CD8-positive, alpha-beta memory T cell (primary cell): ENCODE data around the gene CLK4. TPM values are rescaled to one million over a fixed set of nuclear protein-coding genes. Genes with fewer than 3 reads are reported as not detected.
A peak's percentile ranks its signal among the peaks of the same experiment; 100 is the strongest.
"Not testable (repeated sequence)": the region's sequence is repeated elsewhere in the genome, so short reads cannot be mapped to it uniquely, and the experiment has no call there.

Experiments
- CTCF ChIA-PET: fragments of 350-600 bp; sonication (Branson Sonifier 250); formaldehyde crosslinking; loops from one replicate; lab custom pipeline; 2021; ENCODE audit warnings: antibody characterized with exemption; lab: Charles Lee
- POLR2A ChIA-PET: fragments of 350-600 bp; sonication (Branson Sonifier 250); formaldehyde crosslinking; loops from one replicate; lab custom pipeline; 2021; ENCODE audit warnings: antibody characterized with exemption; lab: Charles Lee
- DNase-seq, 5 donors: peaks; one replicate each; pipeline versions ENCODE4 v3.0.0 to v3.0.0-alpha.2; 2020 to 2022; ENCODE audit warnings: mixed read lengths in 1 of 5
- H3K27ac ChIP-seq: one replicate; pipeline ENCODE4 v1.7.0; 2013; ENCODE audit warnings: low read depth, mild to moderate bottlenecking, low read length, moderate library complexity
- H3K27me3 ChIP-seq: 2 replicates; pipeline ENCODE4 v1.7.0; 2013; ENCODE audit warnings: low read length, mild to moderate bottlenecking; ENCODE audit not compliant: insufficient read depth, poor library complexity, severe bottlenecking
- H3K36me3 ChIP-seq: 2 replicates; pipeline ENCODE4 v1.7.0; 2013; ENCODE audit warnings: mild to moderate bottlenecking, low read length, moderate library complexity; ENCODE audit not compliant: insufficient read depth
- H3K4me1 ChIP-seq: 2 replicates; pipeline ENCODE4 v1.7.0; 2013; ENCODE audit warnings: mild to moderate bottlenecking, low read length, moderate library complexity; ENCODE audit not compliant: insufficient read depth
- H3K4me3 ChIP-seq: 2 replicates; pipeline ENCODE4 v1.7.0; 2013; ENCODE audit warnings: mild to moderate bottlenecking, low read length
- H3K9me3 ChIP-seq: 2 replicates; pipeline ENCODE4 v1.7.0; 2013; ENCODE audit warnings: mild to moderate bottlenecking, low read length
- H3K27ac Mint-ChIP-seq, 8 donors: one replicate each; pipeline ENCODE4 v1.8.0; 2020 to 2021; ENCODE audit warnings: mixed read lengths in 8 of 8, mild to moderate bottlenecking in 6 of 8, inconsistent platforms in 3 of 8, moderate library complexity in 3 of 8
- H3K27me3 Mint-ChIP-seq, 2 donors: one replicate each; pipeline ENCODE4 v1.8.0; 2020 to 2021; ENCODE audit warnings: mixed read lengths in 2 of 2, mild to moderate bottlenecking in 1 of 2, moderate library complexity in 1 of 2
- H3K36me3 Mint-ChIP-seq, 3 donors: one replicate each; pipeline ENCODE4 v1.8.0; 2020 to 2021; ENCODE audit warnings: mixed read lengths in 3 of 3, inconsistent platforms in 1 of 3, mild to moderate bottlenecking in 1 of 3
- H3K4me1 Mint-ChIP-seq, 3 donors: one replicate each; pipeline ENCODE4 v1.8.0; 2020 to 2021; ENCODE audit warnings: mixed read lengths in 3 of 3, inconsistent platforms in 1 of 3, mild to moderate bottlenecking in 1 of 3
- H3K4me3 Mint-ChIP-seq, 7 donors: one replicate each; pipeline ENCODE4 v1.8.0; 2020 to 2021; ENCODE audit warnings: mixed read lengths in 7 of 7, mild to moderate bottlenecking in 6 of 7, moderate library complexity in 4 of 7, inconsistent platforms in 2 of 7
- H3K9me3 Mint-ChIP-seq, 5 donors: one replicate each; pipeline ENCODE4 v1.8.0; 2020 to 2022; ENCODE audit warnings: mixed read lengths in 5 of 5, mild to moderate bottlenecking in 3 of 5, moderate library complexity in 2 of 5, inconsistent platforms in 1 of 5
- polyA plus RNA-seq: library from polyadenylated mRNA; unstranded; fragments of 300-500 nt; fragmentation: Illumina TruSeq; gene quantifications from one replicate; pipeline ENCODE4 v1.2.3, GENCODE V29; 2021
- total RNA-seq, 2 experiments: library from RNA; stranded (reverse); gene quantifications; one replicate each; pipeline ENCODE4 v1.2.3, GENCODE V29; 2021

The CLK4 gene
- total and polyA plus RNA-seq, 3 experiments from 2014 or later: 16.3 to 29.2 (median 27.4) TPM

DNA sequence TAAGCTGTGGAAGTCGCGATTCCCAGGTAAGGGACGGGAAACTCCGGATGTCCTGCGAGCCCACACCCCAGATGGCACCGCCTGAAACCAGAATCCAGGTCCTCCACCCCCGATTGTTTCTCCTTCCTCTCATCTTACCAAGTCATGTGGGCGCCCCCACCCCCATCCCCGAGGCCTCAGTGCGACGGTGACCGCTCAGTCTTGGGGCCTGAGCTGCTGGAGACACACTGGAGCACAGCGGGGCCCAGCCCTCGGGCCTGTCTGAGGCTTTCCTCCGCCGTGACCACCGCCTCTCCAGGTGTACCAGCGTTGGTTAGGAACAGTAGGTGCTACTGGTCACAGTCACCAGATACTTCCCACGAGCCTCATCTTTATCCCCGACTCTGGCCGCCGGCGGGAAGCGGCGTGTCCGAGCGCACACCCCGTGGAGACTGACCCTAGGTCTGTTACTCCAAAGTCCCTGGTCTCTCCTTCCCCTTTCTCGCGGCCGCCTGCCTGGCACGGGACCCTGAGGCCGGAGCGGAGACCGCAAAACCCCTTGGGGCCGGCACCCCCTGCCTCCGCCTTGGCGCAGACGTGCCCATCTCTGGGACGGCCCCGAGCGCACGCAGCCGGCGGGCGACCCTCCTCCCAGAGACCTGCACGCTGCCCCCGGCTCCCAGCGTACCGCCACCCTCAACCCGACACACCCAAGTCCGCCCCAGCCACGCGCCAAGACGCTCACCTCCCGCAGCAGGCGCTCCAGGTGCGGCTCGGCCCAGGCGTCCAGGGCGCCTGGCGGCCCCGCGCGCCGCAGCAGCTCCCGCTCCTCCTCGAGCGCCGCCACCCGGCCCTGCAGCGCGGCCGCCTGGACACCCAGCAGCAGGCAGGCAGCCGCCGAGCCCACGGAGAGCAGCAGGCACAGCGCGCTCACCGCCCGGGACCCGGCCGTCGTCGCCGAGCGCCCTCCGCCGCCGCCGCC, 37.4 kb downstream of the CLK4 start:
- POLR2A ChIA-PET: no interaction called here
- Histone ChIP-seq H3K27ac (no peak overlapping the region), H3K36me3 (no peaks in the 10 kb centered on the region), H3K27me3 (peaks cover 39% of the 10 kb centered on the region), H3K4me1 (peaks cover 5% of the 10 kb centered on the region), H3K4me3 (no peak overlapping the region), H3K9me3 (peaks cover 4% of the 10 kb centered on the region)
- no peak overlapping the region for H3K27ac Mint-ChIP-seq
- H3K4me3 Mint-ChIP-seq: peak overlapping the region in 6 of 7 donors; percentile 18 to 79 (median 58)
- peaks cover 0 to 12% (median 2%) of the 10 kb centered on the region in 3 donors for H3K36me3 Mint-ChIP-seq
- peak in 1 of 5 donors; percentile 5 for DNase-seq
- peaks cover 36 to 57% of the 10 kb centered on the region in 2 donors for H3K27me3 Mint-ChIP-seq
- peaks cover 5 to 16% (median 13%) of the 10 kb centered on the region in 3 donors for H3K4me1 Mint-ChIP-seq
- CTCF ChIA-PET: interaction anchor here (1.1 kb wide), 1 partner anchor 338 kb away, joined by 3 read pairs; no protein-coding TSS in a partner anchor
- H3K9me3 Mint-ChIP-seq: peaks cover 2 to 12% (median 7%) of the 10 kb centered on the region in 5 donors

DNA sequence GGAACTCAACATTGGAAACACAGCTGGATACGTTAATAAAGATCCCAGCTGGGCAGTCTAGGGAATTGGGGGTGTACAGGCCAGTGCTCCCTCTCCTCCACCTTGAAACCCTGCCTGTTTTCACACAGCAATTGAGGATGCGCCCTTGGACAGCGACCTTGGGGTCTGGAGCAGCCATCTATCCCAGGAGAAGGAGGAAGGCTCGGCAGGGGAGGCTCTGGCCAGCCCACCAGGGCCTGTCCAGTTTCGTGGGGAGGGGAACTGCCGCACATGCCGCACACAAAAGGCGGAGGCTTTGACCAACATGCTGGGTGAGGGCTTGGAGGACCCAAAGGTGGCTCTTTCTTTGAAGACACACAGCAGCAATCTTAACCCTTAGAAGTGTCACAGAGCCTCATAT, 38.1 kb downstream of the CLK4 start:
- Mint-ChIP-seq H3K36me3 (peaks cover 0 to 5% (median 0%) of the 10 kb centered on the region in 3 donors), H3K27ac (no peak overlapping the region), H3K27me3 (peaks cover 36 to 60% of the 10 kb centered on the region in 2 donors), H3K4me1 (peaks cover 5 to 16% (median 13%) of the 10 kb centered on the region in 3 donors), H3K4me3 (peak overlapping the region; percentile 18 to 79 (median 63)), H3K9me3 (peaks cover 0 to 6% (median 2%) of the 10 kb centered on the region in 5 donors)
- Histone ChIP-seq H3K36me3 (no peaks in the 10 kb centered on the region), H3K27me3 (peaks cover 39% of the 10 kb centered on the region), H3K9me3 (no peaks in the 10 kb centered on the region), H3K4me3 (no peak overlapping the region), H3K4me1 (peaks cover 5% of the 10 kb centered on the region), H3K27ac (no peak overlapping the region)
- POLR2A ChIA-PET: no interaction called here
- no peak for DNase-seq
- CTCF ChIA-PET: no interaction called here

DNA sequence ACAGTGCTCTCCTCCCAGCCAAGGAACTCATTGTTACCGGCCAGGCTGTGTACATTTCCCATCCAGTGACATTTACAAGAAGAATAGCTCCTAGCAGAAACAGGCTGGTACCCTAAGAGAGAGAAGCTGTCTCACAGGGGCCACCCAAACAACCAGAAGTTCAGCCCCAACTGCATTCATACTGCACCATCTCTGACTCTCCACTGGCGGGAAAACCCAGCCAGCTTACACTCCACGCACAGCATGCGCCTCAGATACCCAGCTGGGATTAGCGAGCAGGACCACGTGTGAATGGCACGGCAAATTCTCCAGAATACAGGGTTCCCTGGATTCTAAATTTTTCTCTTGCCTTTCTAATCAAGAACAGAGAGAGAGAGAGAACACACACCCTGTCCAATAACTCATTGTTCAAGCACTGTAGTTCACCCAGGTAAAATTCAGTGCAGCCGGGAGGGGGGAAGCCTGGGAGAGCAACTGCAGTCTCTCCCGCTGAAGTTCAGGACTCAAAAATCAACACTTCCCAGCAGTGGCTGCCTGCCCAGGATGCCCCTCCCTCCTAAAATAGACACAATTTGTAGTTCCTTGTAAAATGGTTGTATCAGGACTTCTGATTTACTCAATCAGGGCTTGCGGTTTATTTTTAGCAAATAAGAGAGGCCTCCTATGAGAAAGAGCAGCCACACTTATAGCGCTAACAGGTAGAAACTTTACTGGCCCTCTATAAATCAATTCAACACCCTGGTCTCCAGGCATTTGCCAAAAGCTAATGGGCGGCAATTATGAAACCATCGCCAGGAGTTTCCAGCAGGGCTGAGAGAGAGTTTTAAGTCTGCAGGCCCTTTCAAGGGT, 38.9 kb downstream of the CLK4 start:
- H3K27ac Mint-ChIP-seq: no peak overlapping the region
- H3K9me3 Mint-ChIP-seq: peaks cover 0 to under 1% (median under 1%) of the 10 kb centered on the region in 5 donors
- peaks cover 39 to 64% of the 10 kb centered on the region in 2 donors for H3K27me3 Mint-ChIP-seq
- peaks cover 39% of the 10 kb centered on the region for H3K27me3 ChIP-seq
- H3K36me3 Mint-ChIP-seq: peaks cover 0 to under 1% (median 0%) of the 10 kb centered on the region in 3 donors
- CTCF ChIA-PET: no interaction called here
- POLR2A ChIA-PET: no interaction called here
- H3K4me1 Mint-ChIP-seq: peaks cover 5 to 16% (median 13%) of the 10 kb centered on the region in 3 donors
- no peak overlapping the region for H3K4me3 ChIP-seq
- no peaks in the 10 kb centered on the region for H3K36me3 ChIP-seq
- peaks cover 5% of the 10 kb centered on the region for H3K4me1 ChIP-seq
- H3K27ac ChIP-seq: no peak overlapping the region
- DNase-seq: no peak
- peak overlapping the region; percentile 21 to 69 (median 47) for H3K4me3 Mint-ChIP-seq
- no peaks in the 10 kb centered on the region for H3K9me3 ChIP-seq

DNA sequence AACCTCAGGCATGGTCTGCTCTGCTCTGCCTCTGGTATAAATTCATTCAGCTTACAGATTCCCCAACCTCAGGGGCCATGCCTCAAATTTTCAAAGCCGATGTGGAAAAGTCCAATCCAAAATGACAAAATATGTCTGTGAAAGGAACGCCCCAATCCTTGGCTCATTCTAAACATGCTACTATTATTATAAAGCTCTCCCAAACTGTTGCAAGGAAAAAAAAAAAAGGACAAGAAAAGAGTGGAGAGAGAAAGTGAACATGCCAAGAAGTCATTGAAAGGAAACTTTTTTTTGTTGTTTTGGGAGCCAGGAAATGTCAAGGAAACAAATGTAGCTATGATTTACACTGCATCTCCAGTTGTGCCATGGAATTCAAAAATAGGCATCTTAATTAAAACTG, 40.5 kb downstream of the CLK4 start:
- Histone ChIP-seq H3K9me3 (no peaks in the 10 kb centered on the region), H3K36me3 (no peaks in the 10 kb centered on the region), H3K4me1 (peaks cover 5% of the 10 kb centered on the region), H3K27me3 (peaks cover 39% of the 10 kb centered on the region), H3K27ac (no peak overlapping the region), H3K4me3 (no peak overlapping the region)
- Mint-ChIP-seq H3K4me3 (no peak overlapping the region), H3K9me3 (no peaks in the 10 kb centered on the region), H3K36me3 (no peaks in the 10 kb centered on the region), H3K27ac (no peak overlapping the region), H3K27me3 (peaks cover 38 to 65% of the 10 kb centered on the region in 2 donors), H3K4me1 (peaks cover 5 to 15% (median 10%) of the 10 kb centered on the region in 3 donors)
- no peak for DNase-seq
- CTCF ChIA-PET: no interaction called here
- POLR2A ChIA-PET: no interaction called here

DNA sequence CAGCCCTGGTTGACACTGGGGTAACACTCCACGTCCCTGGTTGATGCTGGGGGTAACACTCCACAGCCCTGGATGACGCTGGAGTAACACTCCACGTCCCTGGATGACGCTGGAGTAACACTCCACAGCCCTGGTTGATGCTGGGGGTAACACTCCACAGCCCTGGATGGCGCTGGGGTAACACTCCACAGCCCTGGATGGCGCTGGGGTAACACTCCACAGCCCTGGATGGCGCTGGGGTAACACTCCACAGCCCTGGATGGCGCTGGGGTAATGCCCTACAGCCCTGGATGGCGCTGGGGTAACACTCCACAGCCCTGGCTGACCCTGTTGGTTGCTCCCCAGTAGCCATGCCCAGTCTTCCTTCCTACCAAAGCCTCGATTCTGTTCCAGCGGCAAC, 41.4 kb downstream of the CLK4 start:
- H3K4me3 ChIP-seq, H3K36me3 ChIP-seq, H3K4me1 Mint-ChIP-seq, CTCF ChIA-PET, H3K9me3 ChIP-seq, H3K27ac Mint-ChIP-seq, H3K9me3 Mint-ChIP-seq, H3K4me1 ChIP-seq, POLR2A ChIA-PET, H3K36me3 Mint-ChIP-seq, H3K27ac ChIP-seq, H3K4me3 Mint-ChIP-seq: not testable (repeated sequence)
- peak in 1 of 5 donors; percentile 21 for DNase-seq
- H3K27me3 Mint-ChIP-seq: peaks cover 31 to 58% of the 10 kb centered on the region in 2 donors
- H3K27me3 ChIP-seq: peaks cover 35% of the 10 kb centered on the region

DNA sequence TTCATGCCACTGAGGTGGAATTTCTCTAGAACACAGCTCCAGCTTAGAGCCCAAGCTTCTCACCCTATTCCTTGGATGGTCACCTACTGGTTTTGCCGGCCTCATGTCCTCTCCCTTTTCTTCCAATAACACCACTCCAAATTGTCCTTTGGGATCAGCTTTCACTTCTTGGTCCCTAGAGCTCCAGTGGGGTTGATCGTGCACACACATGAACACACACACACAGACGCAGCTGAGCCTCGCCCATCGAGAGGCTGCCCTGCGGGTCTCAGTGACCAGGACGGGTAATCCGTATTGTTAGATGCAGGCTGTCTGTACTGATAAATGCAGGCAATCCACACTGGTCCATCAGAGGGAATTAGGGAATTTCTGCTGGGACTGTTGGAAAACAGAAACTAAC, 43.6 kb downstream of the CLK4 start:
- Histone ChIP-seq H3K27ac (no peak overlapping the region), H3K4me3 (no peak overlapping the region), H3K27me3 (peaks cover 22% of the 10 kb centered on the region), H3K36me3 (no peaks in the 10 kb centered on the region), H3K9me3 (no peaks in the 10 kb centered on the region), H3K4me1 (no peaks in the 10 kb centered on the region)
- CTCF ChIA-PET: no interaction called here
- Mint-ChIP-seq H3K9me3 (no peaks in the 10 kb centered on the region), H3K27me3 (peaks cover 28 to 61% of the 10 kb centered on the region in 2 donors), H3K4me1 (no peaks in the 10 kb centered on the region), H3K4me3 (no peak overlapping the region), H3K27ac (no peak overlapping the region), H3K36me3 (no peaks in the 10 kb centered on the region)
- DNase-seq: no peak
- POLR2A ChIA-PET: no interaction called here

DNA sequence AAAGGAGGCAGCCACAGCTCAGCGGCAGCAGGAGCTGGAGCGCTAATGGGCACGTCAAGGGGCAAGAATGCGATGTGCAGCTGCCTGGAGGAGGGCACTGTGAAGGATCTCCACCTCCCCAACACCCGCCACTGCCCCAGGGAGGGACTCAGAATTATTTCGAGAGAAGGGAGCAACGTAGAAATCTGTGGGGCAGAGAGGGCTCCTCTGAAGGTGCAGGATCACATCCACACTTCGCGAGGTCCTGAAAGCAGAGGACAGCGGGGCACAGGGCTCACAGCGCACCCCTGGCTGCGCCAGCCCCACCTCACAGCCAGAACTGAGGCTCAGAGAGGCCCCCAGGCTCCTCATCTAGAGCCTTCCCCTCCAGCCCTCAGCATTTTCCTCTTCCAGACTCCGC, 44.6 kb downstream of the CLK4 start:
- POLR2A ChIA-PET: no interaction called here
- Histone ChIP-seq H3K27me3 (peaks cover 15% of the 10 kb centered on the region), H3K36me3 (no peaks in the 10 kb centered on the region), H3K4me3 (no peak overlapping the region), H3K9me3 (no peaks in the 10 kb centered on the region), H3K4me1 (no peaks in the 10 kb centered on the region), H3K27ac (no peak overlapping the region)
- Mint-ChIP-seq H3K27me3 (peaks cover 25 to 56% of the 10 kb centered on the region in 2 donors), H3K9me3 (no peaks in the 10 kb centered on the region), H3K4me1 (no peaks in the 10 kb centered on the region), H3K27ac (no peak overlapping the region), H3K36me3 (no peaks in the 10 kb centered on the region), H3K4me3 (peak overlapping the region in 1 of 7 donors; percentile 7)
- CTCF ChIA-PET: interaction anchor here (0.7 kb wide), 1 partner anchor 1316 kb away, joined by 3 read pairs; no protein-coding TSS in a partner anchor
- DNase-seq: no peak
